NOMO-1 treated with dmso at 0.1 percent for 144 hours (cell line): ENCODE data around the gene PRKN.

Experiments
- DNase-seq: peaks from one replicate; lab custom pipeline; 2025; ENCODE audit not compliant: unreplicated experiment; lab: John Stamatoyannopoulos, UW

Gene PRKN

GRCh38 chr6:162388383-162388777 is 339.2 kb downstream of the PRKN start:
- no peak for DNase-seq

- DNase-seq = no peak
Observed at GRCh38 chr6:162387718-162388382, 339.7 kb downstream of the PRKN start.

GRCh38 chr6:162385980-162386379 is 341.6 kb downstream of the PRKN start:
- no peak for DNase-seq

DNA sequence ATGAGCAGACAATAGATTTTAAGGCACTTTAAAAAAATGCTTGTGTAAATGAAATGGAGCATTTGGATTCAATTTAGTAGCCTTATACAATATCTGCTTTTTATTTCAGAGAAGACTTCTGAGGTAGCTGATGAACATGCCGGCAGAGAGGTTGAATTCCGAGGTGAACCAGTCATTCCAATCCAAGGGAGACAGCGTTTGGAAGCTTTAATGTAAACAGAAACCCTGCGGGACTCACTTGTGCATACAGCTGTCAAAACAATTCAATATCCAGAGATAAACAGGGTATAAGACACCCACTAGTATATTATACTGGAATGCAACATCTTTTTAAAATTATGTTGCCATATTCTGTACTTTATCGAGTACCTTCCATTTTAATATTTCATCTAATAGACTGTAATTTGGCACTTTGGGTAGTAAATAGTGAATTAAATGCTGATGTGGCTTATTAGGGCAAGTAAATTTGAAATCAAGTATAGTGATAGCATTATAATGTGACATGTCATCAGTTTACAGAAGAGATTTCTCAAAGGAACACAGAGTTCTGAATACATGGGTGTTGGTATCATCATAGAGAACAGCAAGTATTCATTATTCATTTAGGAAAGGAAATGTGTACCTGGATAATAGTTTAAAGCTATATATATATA is 347.7 kb downstream of the PRKN start:
- DNase-seq = no peak

DNA sequence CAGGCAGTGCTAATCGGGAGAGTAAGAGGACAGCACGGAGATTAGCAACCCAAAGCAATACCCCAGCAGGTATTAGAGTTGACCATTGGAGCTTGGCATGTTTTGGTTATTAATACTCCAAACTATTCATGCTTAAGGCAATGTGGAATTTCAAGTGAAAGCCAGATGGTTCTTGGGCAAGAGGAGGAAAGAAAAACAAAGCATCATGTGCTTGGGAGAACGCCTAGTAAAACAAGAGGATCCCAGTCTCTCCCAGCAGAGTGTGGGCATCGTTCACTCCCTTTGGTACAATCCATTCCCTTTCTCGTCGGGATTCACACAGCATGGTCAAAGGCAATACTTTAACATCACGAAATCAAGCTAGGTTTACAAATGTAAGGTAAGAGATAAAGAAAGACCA is 349.8 kb downstream of the PRKN start:
- DNase-seq = no peak

GRCh38 chr6:162373868-162374267 is 353.7 kb downstream of the PRKN start:
- DNase-seq = no peak

DNA sequence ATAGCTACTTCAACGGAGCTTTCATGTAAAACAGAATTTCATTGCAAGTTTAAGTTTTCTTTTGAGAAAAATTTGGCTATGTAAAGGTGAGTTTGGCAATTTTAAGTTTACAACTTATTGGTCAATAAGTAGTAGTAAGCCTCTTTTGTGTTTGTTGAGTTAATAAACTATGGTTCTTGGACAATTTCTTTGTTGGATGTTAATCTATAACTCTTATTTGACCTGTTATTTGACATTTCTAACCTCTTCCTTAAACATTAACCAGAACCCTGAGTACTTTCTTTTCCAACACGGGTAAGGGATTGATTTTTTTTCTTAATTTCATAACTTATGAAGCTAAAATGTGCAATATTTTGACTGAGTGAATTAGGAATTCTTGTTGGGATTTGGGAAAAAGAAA is 354.4 kb downstream of the PRKN start:
- DNase-seq = no peak

GRCh38 chr6:162372106-162372505 is 355.5 kb downstream of the PRKN start:
- no peak for DNase-seq

- no peak for DNase-seq
Observed at GRCh38 chr6:162371121-162371520, 356.4 kb downstream of the PRKN start.

GRCh38 chr6:162369091-162369490 is 358.5 kb downstream of the PRKN start:
- no peak for DNase-seq

- no peak for DNase-seq
Observed at GRCh38 chr6:162364488-162364887, 363.1 kb downstream of the PRKN start.

GRCh38 chr6:162363757-162364156 is 363.8 kb downstream of the PRKN start:
- no peak for DNase-seq

DNA sequence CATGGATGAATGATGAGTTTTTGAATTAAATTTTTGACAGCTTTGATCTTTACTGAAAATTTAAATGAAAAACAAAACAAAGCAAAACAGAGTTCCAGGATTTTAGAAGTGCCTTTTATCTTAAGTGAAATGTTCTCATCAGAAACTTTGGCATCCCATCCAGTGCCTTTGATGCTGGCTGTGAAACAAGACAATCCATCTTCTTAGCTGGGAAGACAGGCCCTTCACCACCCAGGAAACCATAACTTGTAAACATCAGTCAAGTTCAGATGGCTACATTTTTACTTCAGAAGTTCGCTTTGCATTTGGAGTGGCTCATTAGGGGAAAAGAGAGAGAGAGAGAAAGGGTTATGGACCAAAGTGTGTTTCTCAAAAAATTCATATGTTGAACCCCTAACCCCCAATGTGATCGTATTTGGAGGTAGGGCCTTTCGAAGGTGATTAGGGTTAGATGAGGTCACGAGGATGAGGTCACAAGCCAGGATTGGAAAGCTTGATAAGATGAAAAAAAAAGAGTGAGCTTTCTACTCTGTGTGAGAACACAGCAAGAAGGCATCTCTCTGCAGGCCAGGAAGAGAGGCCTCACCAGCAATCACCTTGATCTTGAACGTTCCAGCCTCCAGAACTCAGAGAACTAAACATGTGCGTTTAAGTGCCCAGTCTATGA is 366.5 kb downstream of the PRKN start:
- no peak for DNase-seq

- DNase-seq = no peak
Observed at GRCh38 chr6:162358625-162359024, 368.9 kb downstream of the PRKN start.

- no peak for DNase-seq
Observed at GRCh38 chr6:162345051-162345511, 382.5 kb downstream of the PRKN start.

DNA sequence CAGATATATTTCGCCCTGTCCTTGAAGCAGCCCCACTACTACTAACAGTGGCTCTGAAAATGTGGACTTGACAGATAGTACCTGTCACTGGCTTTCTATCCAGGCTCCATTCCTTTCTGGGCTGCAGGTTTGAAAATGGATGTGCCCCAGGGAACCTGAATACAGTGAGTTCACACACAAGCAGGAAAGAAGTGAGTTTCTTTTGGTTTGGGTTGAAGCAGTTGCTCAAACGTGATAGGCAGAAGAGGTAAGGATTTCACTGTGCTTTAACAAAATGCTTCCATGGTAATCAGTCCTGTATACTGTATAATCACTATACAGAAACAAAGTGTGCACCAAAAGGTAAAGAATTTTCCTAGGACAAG is 382.9 kb downstream of the PRKN start:
- no peak for DNase-seq

DNA sequence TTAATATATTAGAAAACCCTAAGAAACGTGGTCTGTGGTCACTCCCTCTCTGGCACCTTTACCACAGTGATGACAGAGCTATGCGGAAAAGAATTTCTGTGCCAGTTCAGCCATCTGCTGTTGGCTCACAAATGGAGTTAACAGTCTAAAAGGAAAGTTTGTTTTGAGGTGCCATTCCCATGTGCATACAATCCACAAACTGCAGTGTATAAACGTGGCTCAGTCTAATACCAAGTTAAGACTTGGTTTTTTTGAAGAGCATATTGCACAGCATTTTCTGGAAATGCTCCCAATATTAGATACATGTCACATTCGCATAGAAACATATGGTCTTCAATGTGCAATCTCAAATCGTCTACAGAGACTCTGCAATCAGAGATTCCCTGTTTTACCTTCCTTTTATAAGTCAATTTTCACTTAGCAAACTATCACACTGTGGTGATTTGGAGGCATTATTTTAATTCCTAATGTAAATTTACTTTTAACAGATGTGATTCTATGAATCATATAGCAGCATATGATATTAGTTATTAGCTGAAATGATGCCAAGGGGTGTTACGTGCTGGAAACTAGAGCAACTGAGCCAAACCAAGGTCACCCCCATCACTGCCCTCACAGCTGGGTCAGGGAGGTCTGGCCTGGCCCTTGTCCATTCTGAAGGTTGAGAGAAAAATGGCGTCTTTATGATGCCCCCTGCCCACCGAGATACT is 383.5 kb downstream of the PRKN start:
- DNase-seq = no peak

GRCh38 chr6:162343198-162343935 is 384.2 kb downstream of the PRKN start:
- no peak for DNase-seq

GRCh38 chr6:162337412-162337811 is 390.2 kb downstream of the PRKN start:
- no peak for DNase-seq

DNA sequence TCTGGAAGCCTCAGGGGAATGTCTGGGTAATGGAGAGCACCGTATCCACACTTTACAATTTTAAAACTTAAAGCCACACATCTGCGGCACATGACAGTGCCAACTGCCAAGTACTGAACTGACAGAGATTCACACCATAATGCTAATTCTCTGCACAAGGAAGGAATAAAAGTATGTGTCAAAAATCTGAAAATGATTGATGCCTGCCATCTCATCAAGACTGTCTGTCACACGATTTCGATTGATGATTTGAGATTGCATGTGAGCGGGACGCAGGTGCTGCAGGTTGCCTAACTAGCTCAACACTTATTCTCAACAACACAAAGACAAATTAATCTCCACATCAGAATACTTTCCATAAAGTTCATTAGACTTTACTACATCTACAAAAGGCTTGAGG is 391.2 kb downstream of the PRKN start:
- DNase-seq = no peak

DNA sequence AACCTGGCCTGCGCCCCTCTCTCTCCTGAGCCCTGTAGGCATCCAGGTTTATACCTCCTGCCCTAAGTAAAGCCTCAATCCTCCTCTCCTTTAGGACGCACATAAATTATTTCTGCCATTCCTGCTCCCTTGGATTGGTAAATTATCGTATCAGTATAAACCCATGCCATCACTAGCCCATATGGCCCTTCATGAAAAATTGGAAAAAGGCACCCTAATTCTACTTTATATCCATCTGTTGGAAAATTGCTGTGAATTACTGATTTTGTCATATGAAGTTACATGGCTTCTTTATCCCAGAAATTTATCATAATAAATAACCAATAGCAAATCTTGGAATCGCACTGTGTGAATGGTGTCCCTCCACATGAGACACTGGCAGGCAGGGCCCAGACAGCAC is 395.2 kb downstream of the PRKN start:
- no peak for DNase-seq
